ENCODE measurements around the gene PROSER3. TPM values are rescaled to one million over a fixed set of nuclear protein-coding genes. Genes with fewer than 3 reads are reported as not detected.
A peak's percentile ranks its signal among the peaks of the same experiment; 100 is the strongest.

The PROSER3 gene
- total RNA-seq, 4 donors from 2014 or later = 9.6 to 23.8 (median 17.1) TPM

GRCh38 chr19:35775298-35776101, 17.5 kb downstream of the PROSER3 start, which contains the start of gene ARHGAP33:
Gene ARHGAP33 (plus strand): TSS chr19:35775564. CDS start chr19:35775659, 95 bp downstream.
- Histone ChIP-seq H3K4me3 (peak within 1 kb of the TSS; percentile 86), H3K4me1 (peaks cover 18% of the 10 kb centered on the region), H3K36me3 (peaks cover 11% of the 10 kb centered on the region), H3K9me3 (no peaks in the 10 kb centered on the region), H3K27ac (no peak within 1 kb of the TSS), H3K27me3 (no peaks in the 10 kb centered on the region)
- under 1% methylated on average over 28 of the region's 82 CpGs for WGBS
- peak; percentile 99 to 100 for DNase-seq (ENCODE audit: low spot score in 2 of 2)
- TF ChIP-seq POLR2A (IDR thresholded peaks at IDR 0.05) (no peak), EP300 (IDR thresholded peaks at IDR 0.05) (no peak), POLR2AphosphoS5 (IDR thresholded peaks at IDR 0.05) (no peak), CTCF (IDR thresholded peaks at IDR 0.05) (no peak)

- no peaks in the 10 kb centered on the region for H3K9me3 ChIP-seq
- peaks cover 18% of the 10 kb centered on the region for H3K4me1 ChIP-seq
- 50% methylated on average over 13 of the region's 13 CpGs for WGBS
- TF ChIP-seq POLR2AphosphoS5 (IDR thresholded peaks at IDR 0.05) = no peak
- TF ChIP-seq POLR2A (IDR thresholded peaks at IDR 0.05) = no peak
- peak in 1 of 2 donors; percentile 57 for DNase-seq (ENCODE audit: low spot score in 2 of 2)
- H3K4me3 ChIP-seq = peak overlapping the region; percentile 86
- peaks cover 18% of the 10 kb centered on the region for H3K36me3 ChIP-seq
- no peak overlapping the region for H3K27ac ChIP-seq
- H3K27me3 ChIP-seq = no peaks in the 10 kb centered on the region
These were observed 18.3 kb downstream of the PROSER3 start for GRCh38 chr19:35776102-35776788.

GRCh38 chr19:35777086-35777841, 19.3 kb downstream of the PROSER3 start:
- TF ChIP-seq POLR2AphosphoS5 (IDR thresholded peaks at IDR 0.05) (no peak), CTCF (IDR thresholded peaks at IDR 0.05) (no peak), POLR2A (IDR thresholded peaks at IDR 0.05) (no peak), EP300 (IDR thresholded peaks at IDR 0.05) (no peak)
- Histone ChIP-seq H3K9me3 (no peaks in the 10 kb centered on the region), H3K27ac (no peak overlapping the region), H3K4me3 (no peak overlapping the region), H3K27me3 (no peaks in the 10 kb centered on the region), H3K36me3 (peaks cover 29% of the 10 kb centered on the region), H3K4me1 (peaks cover 18% of the 10 kb centered on the region)
- DNase-seq (ENCODE audit: low spot score in 2 of 2) = peak in 1 of 2 donors; percentile 48
- 72% methylated on average over 18 of the region's 19 CpGs for WGBS

- WGBS = 96% methylated on average over 7 of the region's 7 CpGs
- Histone ChIP-seq H3K27ac (no peak overlapping the region), H3K4me1 (peaks cover 18% of the 10 kb centered on the region), H3K27me3 (no peaks in the 10 kb centered on the region), H3K4me3 (no peak overlapping the region), H3K36me3 (peaks cover 34% of the 10 kb centered on the region), H3K9me3 (no peaks in the 10 kb centered on the region)
- TF ChIP-seq EP300 (IDR thresholded peaks at IDR 0.05) (no peak), CTCF (IDR thresholded peaks at IDR 0.05) (no peak), POLR2A (IDR thresholded peaks at IDR 0.05) (no peak), POLR2AphosphoS5 (IDR thresholded peaks at IDR 0.05) (no peak)
- DNase-seq (ENCODE audit: low spot score in 2 of 2) = peak in 1 of 2 donors; percentile 52
These were observed 20.0 kb downstream of the PROSER3 start for GRCh38 chr19:35777961-35778360.

GRCh38 chr19:35779033-35779432, 21.1 kb downstream of the PROSER3 start:
- no peaks in the 10 kb centered on the region for H3K27me3 ChIP-seq
- WGBS = 90% methylated on average over 8 of the region's 8 CpGs
- no peak overlapping the region for H3K27ac ChIP-seq
- no peaks in the 10 kb centered on the region for H3K9me3 ChIP-seq
- TF ChIP-seq EP300 (IDR thresholded peaks at IDR 0.05) (no peak), POLR2AphosphoS5 (IDR thresholded peaks at IDR 0.05) (no peak), CTCF (IDR thresholded peaks at IDR 0.05) (no peak), POLR2A (IDR thresholded peaks at IDR 0.05) (no peak)
- peaks cover 18% of the 10 kb centered on the region for H3K4me1 ChIP-seq
- no peak for DNase-seq (ENCODE audit: low spot score in 2 of 2)
- H3K4me3 ChIP-seq = no peak overlapping the region
- H3K36me3 ChIP-seq = peaks cover 34% of the 10 kb centered on the region

All from suprapubic skin (tissue), 4 donors.